GM18507 (cell line): ENCODE measurements around the gene HES2.
"Not testable (repeated sequence)": the region's sequence is repeated elsewhere in the genome, so short reads cannot be mapped to it uniquely, and the experiment has no call there.

Experiments used
- DNase-seq: peaks from one replicate; pipeline ENCODE4 v3.0.0; 2011; ENCODE audit warnings: low read depth; ENCODE audit not compliant: insufficient read length; ENCODE audit errors: extremely low spot score
- FAIRE-seq: peaks from 2 replicates; lab custom pipeline; 2011; peaks lifted over from hg19 to GRCh38; lab: Jason Lieb, UNC

HES2 gene

GRCh38 chr1:6395781-6396244 lies 23.9 kb downstream of the HES2 start:
- not testable (repeated sequence) for DNase-seq, FAIRE-seq

GRCh38 chr1:6395130-6395529 lies 24.6 kb downstream of the HES2 start:
- not testable (repeated sequence) for FAIRE-seq

GRCh38 chr1:6393400-6394187 lies 26.1 kb downstream of the HES2 start, which contains the start of gene ACOT7:
Gene ACOT7, minus strand, starts transcription at chr1:6393767. Its CDS starts 368 bp downstream, at chr1:6393399.
- DNase-seq (peak; percentile 90), FAIRE-seq (peak; percentile 74)

More at GRCh38 chr1:6395130-6395529, 24.6 kb downstream of the HES2 start:
- DNase-seq: not testable (repeated sequence)

- FAIRE-seq (no peak), DNase-seq (no peak)
Observed at GRCh38 chr1:6392809-6393399, 26.8 kb downstream of the HES2 start.

- DNase-seq (no peak), FAIRE-seq (no peak)
Observed at GRCh38 chr1:6391951-6392808, 27.5 kb downstream of the HES2 start.

GRCh38 chr1:6389971-6390370 lies 29.7 kb downstream of the HES2 start:
- no peak for FAIRE-seq
- no peak for DNase-seq

- FAIRE-seq (no peak), DNase-seq (no peak)
Observed at GRCh38 chr1:6386371-6386949, 33.3 kb downstream of the HES2 start.

- DNase-seq: no peak
Observed at GRCh38 chr1:6385488-6386191, 34.1 kb downstream of the HES2 start.

GRCh38 chr1:6384962-6385361 lies 34.8 kb downstream of the HES2 start:
- DNase-seq: no peak
- FAIRE-seq: no peak

More at GRCh38 chr1:6385488-6386191, 34.1 kb downstream of the HES2 start:
- no peak for FAIRE-seq

- FAIRE-seq: no peak
Observed at GRCh38 chr1:6384135-6384534, 35.6 kb downstream of the HES2 start.

GRCh38 chr1:6380037-6380436 lies 39.7 kb downstream of the HES2 start:
- no peak for FAIRE-seq

More at GRCh38 chr1:6384135-6384534, 35.6 kb downstream of the HES2 start:
- no peak for DNase-seq

GRCh38 chr1:6378096-6378746 lies 41.5 kb downstream of the HES2 start:
- DNase-seq (no peak), FAIRE-seq (no peak)

More at GRCh38 chr1:6380037-6380436, 39.7 kb downstream of the HES2 start:
- DNase-seq: no peak

GRCh38 chr1:6373961-6374720 lies 45.6 kb downstream of the HES2 start:
- DNase-seq (no peak), FAIRE-seq (no peak)

GRCh38 chr1:6372236-6372635 lies 47.5 kb downstream of the HES2 start:
- DNase-seq, FAIRE-seq: not testable (repeated sequence)

- FAIRE-seq (no peak), DNase-seq (no peak)
Observed at GRCh38 chr1:6370006-6370405, 49.7 kb downstream of the HES2 start.

GRCh38 chr1:6367381-6368012 lies 52.2 kb downstream of the HES2 start:
- no peak for FAIRE-seq
- DNase-seq: no peak

GRCh38 chr1:6365047-6365446 lies 54.7 kb downstream of the HES2 start:
- FAIRE-seq (no peak), DNase-seq (no peak)
